ENCODE measurements around the gene ZNF521.

The ZNF521 gene

GRCh38 chr18:25072205-25072604 is 279.8 kb downstream of the ZNF521 start:
- H3K36me3 Mint-ChIP-seq (ENCODE audit: insufficient read depth): no peaks in the 10 kb centered on the region
- DNase-seq (ENCODE audit: low spot score in 2 of 2): no peak
- no peak overlapping the region for H3K27ac Mint-ChIP-seq (ENCODE audit: low read depth)
- H3K4me3 Mint-ChIP-seq: no peak overlapping the region
- no peaks in the 10 kb centered on the region for H3K27me3 Mint-ChIP-seq
- no peaks in the 10 kb centered on the region for H3K4me1 Mint-ChIP-seq
- peaks cover 6% of the 10 kb centered on the region for H3K9me3 Mint-ChIP-seq
- ATAC-seq (replicated peaks; ENCODE audit: extremely low read depth, poor library complexity, severe bottlenecking): no peak

- peaks cover 1% of the 10 kb centered on the region for H3K36me3 Mint-ChIP-seq (ENCODE audit: insufficient read depth)
- H3K27ac Mint-ChIP-seq (ENCODE audit: low read depth): no peak overlapping the region
- H3K4me1 Mint-ChIP-seq: no peaks in the 10 kb centered on the region
- no peak for DNase-seq (ENCODE audit: low spot score in 2 of 2)
- no peak overlapping the region for H3K4me3 Mint-ChIP-seq
- no peak for ATAC-seq (replicated peaks; ENCODE audit: extremely low read depth, poor library complexity, severe bottlenecking)
- H3K9me3 Mint-ChIP-seq: peaks cover 6% of the 10 kb centered on the region
- no peaks in the 10 kb centered on the region for H3K27me3 Mint-ChIP-seq
These were observed 284.5 kb downstream of the ZNF521 start for GRCh38 chr18:25067275-25068025.

- ATAC-seq (replicated peaks; ENCODE audit: extremely low read depth, poor library complexity, severe bottlenecking): no peak
- Mint-ChIP-seq H3K4me3 (no peak overlapping the region), H3K4me1 (no peaks in the 10 kb centered on the region), H3K9me3 (peaks cover 1% of the 10 kb centered on the region), H3K27me3 (no peaks in the 10 kb centered on the region), H3K27ac (ENCODE audit: low read depth) (no peak overlapping the region), H3K36me3 (ENCODE audit: insufficient read depth) (peaks cover 1% of the 10 kb centered on the region)
- DNase-seq (ENCODE audit: low spot score in 2 of 2): no peak
These were observed 285.4 kb downstream of the ZNF521 start for GRCh38 chr18:25066516-25066915.

DNA sequence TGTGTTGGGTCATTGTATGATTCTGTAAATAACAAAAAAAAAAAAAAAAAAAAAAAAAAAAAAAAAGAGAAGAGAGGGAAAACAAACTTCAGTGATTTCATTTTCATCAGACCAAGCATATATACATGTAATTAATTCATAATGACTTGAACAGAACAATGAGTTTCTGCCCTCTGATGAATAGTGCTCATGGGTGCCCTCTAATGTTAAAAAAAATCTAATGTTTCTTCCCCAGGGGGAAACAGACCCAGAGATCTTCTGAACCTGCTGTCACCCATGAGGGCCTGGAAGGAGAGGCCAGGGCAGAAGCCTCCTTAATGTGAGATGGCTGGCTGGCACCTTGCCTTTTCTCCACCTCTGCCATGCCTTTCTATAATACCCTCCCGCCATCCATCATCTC is 289.2 kb downstream of the ZNF521 start:
- no peak overlapping the region for H3K4me3 Mint-ChIP-seq

DNA sequence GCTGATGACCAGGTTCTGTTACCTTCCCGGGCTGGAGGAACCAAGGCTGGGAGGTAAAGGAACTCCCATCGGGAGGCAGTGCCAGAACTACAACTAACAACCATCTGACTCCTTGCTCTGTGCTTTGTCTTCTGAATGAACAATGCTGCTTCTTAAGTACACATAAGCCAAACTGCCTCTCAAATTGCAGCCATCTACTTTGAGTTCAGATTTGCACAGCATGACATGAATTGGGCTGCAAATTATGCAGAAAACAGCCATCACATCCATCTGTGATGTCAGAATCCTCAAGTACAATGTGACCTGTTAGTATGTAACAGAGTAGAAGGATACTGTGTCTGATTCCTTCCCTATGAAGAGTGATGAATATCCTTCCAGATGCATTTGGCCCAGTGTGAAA is 290.6 kb downstream of the ZNF521 start:
- H3K27me3 Mint-ChIP-seq: no peaks in the 10 kb centered on the region
- no peak overlapping the region for H3K4me3 Mint-ChIP-seq
- no peaks in the 10 kb centered on the region for H3K4me1 Mint-ChIP-seq
- no peak overlapping the region for H3K27ac Mint-ChIP-seq (ENCODE audit: low read depth)
- DNase-seq (ENCODE audit: low spot score in 2 of 2) (no peak), ATAC-seq (replicated peaks; ENCODE audit: extremely low read depth, poor library complexity, severe bottlenecking) (no peak)
- no peaks in the 10 kb centered on the region for H3K36me3 Mint-ChIP-seq (ENCODE audit: insufficient read depth)
- H3K9me3 Mint-ChIP-seq: no peaks in the 10 kb centered on the region

More for the DNA sequence above, 289.2 kb downstream of the ZNF521 start:
- Mint-ChIP-seq H3K9me3 (no peaks in the 10 kb centered on the region), H3K27ac (ENCODE audit: low read depth) (no peak overlapping the region), H3K4me1 (no peaks in the 10 kb centered on the region), H3K36me3 (ENCODE audit: insufficient read depth) (peaks cover 1% of the 10 kb centered on the region), H3K27me3 (no peaks in the 10 kb centered on the region)
- ATAC-seq (replicated peaks; ENCODE audit: extremely low read depth, poor library complexity, severe bottlenecking): no peak
- DNase-seq (ENCODE audit: low spot score in 2 of 2): no peak

- H3K4me1 Mint-ChIP-seq: no peaks in the 10 kb centered on the region
- DNase-seq (ENCODE audit: low spot score in 2 of 2): no peak
- no peaks in the 10 kb centered on the region for H3K9me3 Mint-ChIP-seq
- H3K36me3 Mint-ChIP-seq (ENCODE audit: insufficient read depth): no peaks in the 10 kb centered on the region
- H3K27ac Mint-ChIP-seq (ENCODE audit: low read depth): no peak overlapping the region
- H3K4me3 Mint-ChIP-seq: no peak overlapping the region
- H3K27me3 Mint-ChIP-seq: no peaks in the 10 kb centered on the region
- no peak for ATAC-seq (replicated peaks; ENCODE audit: extremely low read depth, poor library complexity, severe bottlenecking)
These were observed 293.4 kb downstream of the ZNF521 start for GRCh38 chr18:25058521-25058920.

GRCh38 chr18:25057491-25058050 is 294.4 kb downstream of the ZNF521 start:
- Mint-ChIP-seq H3K36me3 (ENCODE audit: insufficient read depth) (no peaks in the 10 kb centered on the region), H3K27ac (ENCODE audit: low read depth) (no peak overlapping the region), H3K27me3 (no peaks in the 10 kb centered on the region), H3K9me3 (no peaks in the 10 kb centered on the region), H3K4me1 (no peaks in the 10 kb centered on the region), H3K4me3 (no peak overlapping the region)
- no peak for ATAC-seq (replicated peaks; ENCODE audit: extremely low read depth, poor library complexity, severe bottlenecking)
- no peak for DNase-seq (ENCODE audit: low spot score in 2 of 2)

DNA sequence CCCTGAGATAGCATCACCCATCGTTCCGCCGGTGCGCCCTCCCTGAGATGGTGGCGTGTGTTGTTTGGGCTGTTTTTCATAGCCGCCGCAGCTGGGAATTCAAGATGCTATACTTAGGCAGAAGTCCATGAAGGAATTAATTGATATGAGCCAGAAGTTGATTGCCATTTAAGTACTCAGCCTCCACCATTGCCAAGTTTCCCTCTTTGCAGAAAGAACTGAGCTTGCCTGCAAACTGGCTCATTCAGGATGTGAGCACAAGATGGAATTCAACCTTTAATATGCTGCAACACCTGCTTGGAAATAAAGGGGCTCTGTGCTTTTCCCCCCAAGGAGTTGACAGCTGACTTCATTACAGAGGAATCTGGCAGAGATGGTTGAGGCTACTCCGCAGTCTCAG is 295.5 kb downstream of the ZNF521 start:
- DNase-seq (ENCODE audit: low spot score in 2 of 2) (no peak), ATAC-seq (replicated peaks; ENCODE audit: extremely low read depth, poor library complexity, severe bottlenecking) (no peak)
- Mint-ChIP-seq H3K4me1 (no peaks in the 10 kb centered on the region), H3K27me3 (no peaks in the 10 kb centered on the region), H3K9me3 (no peaks in the 10 kb centered on the region), H3K36me3 (ENCODE audit: insufficient read depth) (no peaks in the 10 kb centered on the region), H3K4me3 (no peak overlapping the region), H3K27ac (ENCODE audit: low read depth) (no peak overlapping the region)

DNA sequence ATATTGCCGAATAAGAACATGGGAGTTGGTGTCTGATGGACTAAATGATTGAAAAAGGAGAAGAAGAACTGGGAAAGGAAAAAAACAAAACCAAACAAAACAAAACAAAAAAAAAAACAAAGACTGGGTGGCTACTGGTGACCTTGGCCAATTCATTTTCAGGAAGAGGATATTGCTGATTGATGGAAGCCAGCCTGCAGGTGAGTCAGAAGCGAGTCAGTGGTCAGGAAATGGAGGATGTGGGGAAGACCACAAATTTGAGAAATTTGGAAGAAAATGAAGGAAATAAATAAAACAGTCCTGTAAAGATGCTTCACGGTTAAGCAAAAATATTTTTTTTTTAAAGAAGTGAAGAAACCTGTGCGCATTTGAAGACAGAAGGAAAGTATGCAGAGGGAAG is 296.9 kb downstream of the ZNF521 start:
- ATAC-seq (replicated peaks; ENCODE audit: extremely low read depth, poor library complexity, severe bottlenecking): no peak
- H3K27ac Mint-ChIP-seq (ENCODE audit: low read depth): no peak overlapping the region
- H3K36me3 Mint-ChIP-seq (ENCODE audit: insufficient read depth): no peaks in the 10 kb centered on the region
- H3K4me3 Mint-ChIP-seq: no peak overlapping the region
- peaks cover 5% of the 10 kb centered on the region for H3K9me3 Mint-ChIP-seq
- H3K4me1 Mint-ChIP-seq: no peaks in the 10 kb centered on the region
- no peak for DNase-seq (ENCODE audit: low spot score in 2 of 2)
- no peaks in the 10 kb centered on the region for H3K27me3 Mint-ChIP-seq

GRCh38 chr18:25053466-25053865 is 298.5 kb downstream of the ZNF521 start:
- H3K9me3 Mint-ChIP-seq: peaks cover 5% of the 10 kb centered on the region
- no peak overlapping the region for H3K4me3 Mint-ChIP-seq
- no peaks in the 10 kb centered on the region for H3K36me3 Mint-ChIP-seq (ENCODE audit: insufficient read depth)
- no peaks in the 10 kb centered on the region for H3K27me3 Mint-ChIP-seq
- no peak for ATAC-seq (replicated peaks; ENCODE audit: extremely low read depth, poor library complexity, severe bottlenecking)
- H3K4me1 Mint-ChIP-seq: no peaks in the 10 kb centered on the region
- no peak for DNase-seq (ENCODE audit: low spot score in 2 of 2)
- H3K27ac Mint-ChIP-seq (ENCODE audit: low read depth): no peak overlapping the region

- Mint-ChIP-seq H3K9me3 (peaks cover 5% of the 10 kb centered on the region), H3K4me3 (no peak overlapping the region), H3K27me3 (no peaks in the 10 kb centered on the region), H3K4me1 (no peaks in the 10 kb centered on the region), H3K36me3 (ENCODE audit: insufficient read depth) (no peaks in the 10 kb centered on the region), H3K27ac (ENCODE audit: low read depth) (no peak overlapping the region)
- ATAC-seq (replicated peaks; ENCODE audit: extremely low read depth, poor library complexity, severe bottlenecking): no peak
- no peak for DNase-seq (ENCODE audit: low spot score in 2 of 2)
These were observed 299.4 kb downstream of the ZNF521 start for GRCh38 chr18:25052511-25052921.

DNA sequence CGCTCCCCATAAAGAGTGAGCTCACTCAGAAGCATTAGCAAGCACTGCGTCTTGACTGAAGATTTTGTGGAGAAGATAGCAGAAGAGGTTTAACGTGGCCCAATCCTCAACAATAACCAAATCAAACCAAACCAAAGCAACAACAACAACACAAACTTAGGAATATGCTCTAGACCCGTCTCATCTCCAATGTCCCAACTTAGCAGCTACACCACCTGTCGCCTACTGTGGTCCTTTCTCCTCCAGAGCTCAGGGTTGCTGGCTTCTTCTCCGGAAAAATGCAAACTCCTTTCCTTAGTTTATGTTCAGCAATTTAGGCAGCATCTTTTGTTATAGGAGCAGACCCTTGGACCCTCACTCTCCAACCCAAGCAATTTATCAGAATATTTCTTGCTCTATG is 301.4 kb downstream of the ZNF521 start:
- DNase-seq (ENCODE audit: low spot score in 2 of 2) (no peak), ATAC-seq (replicated peaks; ENCODE audit: extremely low read depth, poor library complexity, severe bottlenecking) (no peak)
- Mint-ChIP-seq H3K9me3 (peaks cover 5% of the 10 kb centered on the region), H3K27ac (ENCODE audit: low read depth) (no peak overlapping the region), H3K36me3 (ENCODE audit: insufficient read depth) (no peaks in the 10 kb centered on the region), H3K4me1 (no peaks in the 10 kb centered on the region), H3K27me3 (no peaks in the 10 kb centered on the region), H3K4me3 (no peak overlapping the region)

GRCh38 chr18:25047983-25048382 is 304.0 kb downstream of the ZNF521 start:
- no peaks in the 10 kb centered on the region for H3K27me3 Mint-ChIP-seq
- no peak overlapping the region for H3K4me3 Mint-ChIP-seq
- peaks cover 5% of the 10 kb centered on the region for H3K9me3 Mint-ChIP-seq
- no peaks in the 10 kb centered on the region for H3K4me1 Mint-ChIP-seq
- no peak overlapping the region for H3K27ac Mint-ChIP-seq (ENCODE audit: low read depth)
- DNase-seq (ENCODE audit: low spot score in 2 of 2) (no peak), ATAC-seq (replicated peaks; ENCODE audit: extremely low read depth, poor library complexity, severe bottlenecking) (no peak)
- no peaks in the 10 kb centered on the region for H3K36me3 Mint-ChIP-seq (ENCODE audit: insufficient read depth)

Data from central memory CD8-positive, alpha-beta T cell (primary cell).